ENCODE data around the gene TSPAN13. TPM values are rescaled to one million over a fixed set of nuclear protein-coding genes. Genes with fewer than 3 reads are reported as not detected.

The TSPAN13 gene
- total and polyA plus RNA-seq, 2 of the 4 experiments (the other 2 are of a cell fraction): 3.0 to 5.0 TPM

DNA sequence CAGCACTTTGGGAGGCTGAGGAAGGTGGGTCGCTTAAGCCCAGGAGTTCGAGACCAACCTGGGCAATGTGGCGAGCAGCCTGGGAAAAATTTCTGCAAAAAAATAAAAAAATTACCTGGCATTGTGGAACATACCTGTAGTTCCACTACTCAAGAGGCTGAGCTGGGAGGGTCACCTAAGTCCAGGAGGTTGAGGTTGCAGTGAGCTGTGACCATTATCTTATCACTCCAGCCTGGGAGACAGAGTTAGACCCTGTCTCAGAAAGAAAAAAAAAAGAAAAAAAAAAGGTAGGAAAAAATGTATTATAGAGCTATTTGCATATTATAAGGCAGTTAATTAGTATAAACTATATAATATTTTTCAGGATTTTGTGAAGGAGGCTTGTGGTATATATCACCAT, 11.0 kb upstream of the TSPAN13 start:
- whole genome bisulfite sequencing, 2 experiments (ENCODE audit: extremely low coverage in 2 of 2, insufficient read length in 1 of 2): no CpG with 5 or more reads among the region's 3 CpGs
- BruUV-seq (replicated peaks): no TSS peak
- dilution Hi-C loops (cut with HindIII; ENCODE audit: low sequenced_read_pairs, unreplicated experiment): no loop called here

More for the DNA sequence above, 11.0 kb upstream of the TSPAN13 start:
- TF ChIP-seq SMC3 (IDR thresholded peaks at IDR 0.05; ENCODE audit: low read depth, low read length): no peak
- TF ChIP-seq RCOR1 (IDR thresholded peaks at IDR 0.05; ENCODE audit: insufficient replicate concordance, low read length): no peak
- no peak for TF ChIP-seq MAFK (IDR thresholded peaks at IDR 0.05; ENCODE audit: low read depth, low read length)
- no peak for TF ChIP-seq CEBPB (IDR thresholded peaks at IDR 0.05; ENCODE audit: low read depth, low read length)
- TF ChIP-seq CTCF (conservative IDR thresholded peaks at IDR 0.05; ENCODE audit: low read depth, low read length): no peak
- no peak for TF ChIP-seq POLR2A (IDR thresholded peaks at IDR 0.05; ENCODE audit: low read depth, low read length)
- no peak for TF ChIP-seq FOS (IDR thresholded peaks at IDR 0.05; ENCODE audit: low read depth, low read length)
- TF ChIP-seq RAD21 (IDR thresholded peaks at IDR 0.05; ENCODE audit: low read length): no peak
- no peak for TF ChIP-seq MAZ (IDR thresholded peaks at IDR 0.05; ENCODE audit: borderline replicate concordance, low read depth, low read length)
- TF ChIP-seq, protein P1, sequence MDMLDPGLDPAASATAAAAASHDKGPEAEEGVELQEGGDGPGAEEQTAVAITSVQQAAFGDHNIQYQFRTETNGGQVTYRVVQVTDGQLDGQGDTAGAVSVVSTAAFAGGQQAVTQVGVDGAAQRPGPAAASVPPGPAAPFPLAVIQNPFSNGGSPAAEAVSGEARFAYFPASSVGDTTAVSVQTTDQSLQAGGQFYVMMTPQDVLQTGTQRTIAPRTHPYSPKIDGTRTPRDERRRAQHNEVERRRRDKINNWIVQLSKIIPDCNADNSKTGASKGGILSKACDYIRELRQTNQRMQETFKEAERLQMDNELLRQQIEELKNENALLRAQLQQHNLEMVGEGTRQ (IDR thresholded peaks at IDR 0.05; ENCODE audit: low read depth, low read length): no peak
- no peak for TF ChIP-seq CHD1 (IDR thresholded peaks at IDR 0.05; ENCODE audit: low read depth, low read length)
- in situ Hi-C loops (cut with MboI; ENCODE audit: low sequenced_read_pairs): no loop called here
- H3K27me3 ChIP-seq (ENCODE audit: control insufficient read depth, insufficient read depth, low read length): no peaks in the 10 kb centered on the region
- DNase-seq: no peak
- no peak overlapping the region for H3K23ac ChIP-seq (ENCODE audit: low read depth, low read length)
- no peaks in the 10 kb centered on the region for H3K36me3 ChIP-seq (ENCODE audit: control insufficient read depth, insufficient read depth, low read length)
- no peak overlapping the region for H2BK120ac ChIP-seq (ENCODE audit: low read depth, low read length)
- no peak overlapping the region for H2AK9ac ChIP-seq (replicated peaks; ENCODE audit: low read depth, low read length, poor library complexity)
- H3K56ac ChIP-seq (ENCODE audit: extremely low read depth, insufficient read depth, low read length): no peak overlapping the region
- H3K9me3 ChIP-seq (ENCODE audit: control insufficient read depth, insufficient read depth, low read length): no peaks in the 10 kb centered on the region
- no peak overlapping the region for H4K91ac ChIP-seq (ENCODE audit: insufficient read depth, low read depth, low read length)
- H3K9ac ChIP-seq (ENCODE audit: low read depth, low read length): no peak overlapping the region
- H3K4me2 ChIP-seq (ENCODE audit: low read depth, low read length): no peak overlapping the region
- no peaks in the 10 kb centered on the region for H4K20me1 ChIP-seq (ENCODE audit: insufficient read depth, low read length)
- H4K8ac ChIP-seq (ENCODE audit: low read depth in 2 of 2, low read length in 2 of 2): 0 out of 4 replicates have a peak overlapping the region, but pooled peaks of 1 of the 2 experiments have one; percentile 45
- no peak overlapping the region for H3K4ac ChIP-seq (ENCODE audit: low read depth, low read length)
- no peaks in the 10 kb centered on the region for H3K79me1 ChIP-seq (ENCODE audit: low read depth in 1 of 2, low read length in 2 of 2)
- H3K18ac ChIP-seq (ENCODE audit: low read depth, low read length): no peak overlapping the region
- H2BK20ac ChIP-seq (ENCODE audit: low read depth, low read length): no peak overlapping the region
- no peak for ATAC-seq (ENCODE audit: low read depth)
- no peak overlapping the region for H4K5ac ChIP-seq (ENCODE audit: low read depth, low read length)
- no peak overlapping the region for H2AFZ ChIP-seq (replicated peaks; ENCODE audit: low read length, poor library complexity)
- intact Hi-C loops (cut with micrococcal nuclease): no loop called here
- H3K4me1 ChIP-seq (ENCODE audit: control insufficient read depth, insufficient read depth, low read length): peaks cover 3% of the 10 kb centered on the region
- CTCF ChIA-PET: no interaction called here
- H3K4me3 ChIP-seq (ENCODE audit: insufficient read depth, low read depth, low read length): no peak overlapping the region
- H2BK5ac ChIP-seq (ENCODE audit: low read depth, low read length, poor library complexity, severe bottlenecking): no peak overlapping the region
- H3K14ac ChIP-seq (replicated peaks; ENCODE audit: low read depth, low read length): no peak overlapping the region
- no peak overlapping the region for H3K27ac ChIP-seq (ENCODE audit: insufficient read depth, low read length)
- POLR2A ChIA-PET (ENCODE audit: unreplicated experiment): no interaction called here
- peaks cover 6% of the 10 kb centered on the region; the same call in 1 of the 2 replicates for H3K9me1 ChIP-seq (ENCODE audit: insufficient read depth, low read length)
- no peak overlapping the region for H2BK15ac ChIP-seq (ENCODE audit: low read depth, low read length)
- peak overlapping the region; percentile 59; the same call in 1 of the 2 replicates for H2AK5ac ChIP-seq (ENCODE audit: low read depth, low read length)
